Gastrocnemius medialis (tissue), 4 donors: Measurements from ENCODE around the gene FRY.

Experiments
- CTCF ChIP-seq, 5 experiments: fragments of 450-650 bp in 3 of 5; fragments of 200-600 bp in 2 of 5; sonication (generic) in 2 of 5; IDR thresholded peaks in 4 of 5; conservative IDR thresholded peaks in 1 of 5; 1 replicate in 4 of 5; 2 replicates in 1 of 5; pipeline ENCODE4 v1.5.1; 2016 to 2019; ENCODE audit warnings: antibody characterized with exemption in 5 of 5, mild to moderate bottlenecking in 3 of 5, moderate library complexity in 3 of 5
- POLR2A ChIP-seq, 2 donors: fragments of 450-650 bp; IDR thresholded peaks; one replicate each; pipeline ENCODE4 v1.6.1; 2017; ENCODE audit warnings: antibody characterized with exemption in 2 of 2, mild to moderate bottlenecking in 2 of 2, moderate library complexity in 2 of 2

- TF ChIP-seq CTCF (IDR thresholded peaks at IDR 0.05 in 4 of 5, conservative IDR thresholded peaks at IDR 0.05 in 1 of 5): no peak
- TF ChIP-seq POLR2A (IDR thresholded peaks at IDR 0.05): no peak
These were observed 284.4 kb downstream of the FRY start for GRCh38 chr13:32316028-32316339.
